GM23248 (cell line): Measurements from ENCODE around the gene OTULINL. TPM values are rescaled to one million over a fixed set of nuclear protein-coding genes. Genes with fewer than 3 reads are reported as not detected.
A peak's percentile ranks its signal among the peaks of the same experiment; 100 is the strongest.

ENCODE experiments used
- DNase-seq: peaks from one replicate; pipeline ENCODE4 v3.0.0-alpha.2; 2015
- H2AFZ ChIP-seq: fragments of 200-600 bp; sonication (generic); 2 replicates; pipeline ENCODE4 v1.6.1; 2016; ENCODE audit warnings: antibody characterized with exemption
- H3F3A ChIP-seq: fragments of 200-600 bp; sonication (generic); 2 replicates; pipeline ENCODE4 v1.6.1; 2016; ENCODE audit warnings: mild to moderate bottlenecking, antibody characterized with exemption, mixed run types; ENCODE audit not compliant: insufficient read depth
- H3K27ac ChIP-seq: fragments of 200-600 bp; sonication (generic); 2 replicates; pipeline ENCODE4 v1.5.1; 2016; ENCODE audit warnings: mild to moderate bottlenecking
- H3K27me3 ChIP-seq: fragments of 200-600 bp; sonication (generic); replicated peaks from 2 replicates; pipeline ENCODE4 v1.6.1; 2016; ENCODE audit warnings: mild to moderate bottlenecking; ENCODE audit not compliant: insufficient read depth
- H3K36me3 ChIP-seq: fragments of 200-600 bp; sonication (generic); 2 replicates; pipeline ENCODE4 v1.6.1; 2016; ENCODE audit warnings: low read depth, mild to moderate bottlenecking
- H3K4me1 ChIP-seq: fragments of 200-600 bp; sonication (generic); 2 replicates; pipeline ENCODE4 v1.6.1; 2016; ENCODE audit warnings: mild to moderate bottlenecking; ENCODE audit not compliant: insufficient read depth
- H3K4me2 ChIP-seq: fragments of 200-600 bp; sonication (generic); one replicate; pipeline ENCODE4 v1.6.1; 2016; ENCODE audit warnings: mild to moderate bottlenecking; ENCODE audit not compliant: unreplicated experiment
- H3K4me3 ChIP-seq: fragments of 200-600 bp; sonication (generic); 2 replicates; pipeline ENCODE4 v1.5.1; 2016; ENCODE audit warnings: mild to moderate bottlenecking
- H3K79me2 ChIP-seq: fragments of 200-600 bp; sonication (generic); 2 replicates; pipeline ENCODE4 v1.6.1; 2016; ENCODE audit warnings: mild to moderate bottlenecking; ENCODE audit not compliant: insufficient read depth
- H3K9ac ChIP-seq: fragments of 200-600 bp; sonication (generic); 2 replicates; pipeline ENCODE4 v1.6.1; 2016; ENCODE audit warnings: mild to moderate bottlenecking
- H3K9me2 ChIP-seq: fragments of 200-600 bp; sonication (generic); 2 replicates; pipeline ENCODE4 v1.6.1; 2016; ENCODE audit warnings: mixed run types, mild to moderate bottlenecking, moderate library complexity; ENCODE audit not compliant: insufficient read depth
- H3K9me3 ChIP-seq: fragments of 200-600 bp; sonication (generic); one replicate; pipeline ENCODE4 v1.6.1; 2017; ENCODE audit warnings: low read depth
- H4K20me1 ChIP-seq: fragments of 200-600 bp; sonication (generic); 2 replicates; pipeline ENCODE4 v1.6.0; 2016; ENCODE audit not compliant: insufficient read depth
- EZH2 ChIP-seq: fragments of 200-600 bp; sonication (generic); IDR thresholded peaks from 2 replicates; pipeline ENCODE4 v1.6.1; 2018; ENCODE audit warnings: antibody characterized with exemption, mild to moderate bottlenecking; ENCODE audit not compliant: insufficient read depth, poor library complexity, severe bottlenecking
- EZH2phosphoT487 ChIP-seq: fragments of 200-600 bp; sonication (generic); IDR thresholded peaks from 2 replicates; pipeline ENCODE4 v1.6.1; 2018; ENCODE audit warnings: antibody characterized with exemption, moderate library complexity, mild to moderate bottlenecking, low read depth; ENCODE audit not compliant: insufficient read depth
- WGBS, 2 experiments: methylation state at CpG; one replicate each; pipeline ENCODE4 v1.1.6; 2015 to 2017; ENCODE audit warnings: low lambda C conversion rate in 2 of 2, low coverage in 1 of 2; ENCODE audit errors: missing lambda C conversion rate in 2 of 2; 5-methylcytosine and 5-hydroxymethylcytosine counted together
- in situ Hi-C: fragments of 300-500 bp; cut with MboI; formaldehyde crosslinking; loops from 2 replicates; pipeline ENCODE4 v1.15.0; 2020
- polyA plus RNA-seq: library from polyadenylated mRNA; unstranded; fragments of >200 nt; fragmentation: Nextera tagmentation; extraction: Ambion mirVana; gene quantifications from 2 replicates; pipeline ENCODE4 v1.2.1, GENCODE V29; 2016
- total RNA-seq: library from RNA; depleted of rRNA; stranded (reverse); fragments of >200 nt; shearing (Covaris generic); gene quantifications from 2 replicates; pipeline ENCODE4 v1.2.3, GENCODE V29; 2014; rRNA removed

Gene OTULINL
- total and polyA plus RNA-seq, 2 experiments from 2014 or later: 0.23 to 1.3 TPM

GRCh38 chr5:14655146-14655741, 73.7 kb downstream of the OTULINL start:
- Histone ChIP-seq H3K79me2 (no peaks in the 10 kb centered on the region), H3K27me3 (no peaks in the 10 kb centered on the region), H3K9ac (no peak overlapping the region), H2AFZ (no peak overlapping the region), H3K27ac (no peak overlapping the region), H3K9me2 (no peaks in the 10 kb centered on the region), H4K20me1 (no peaks in the 10 kb centered on the region), H3K4me2 (no peak overlapping the region), H3F3A (peaks cover 8% of the 10 kb centered on the region), H3K4me1 (peaks cover 7% of the 10 kb centered on the region; the same call in 1 of the 2 replicates), H3K9me3 (no peaks in the 10 kb centered on the region), H3K4me3 (no peak overlapping the region), H3K36me3 (no peaks in the 10 kb centered on the region)
- WGBS, 2 experiments: 54 to 56% methylated on average over 4 of the region's 4 CpGs
- in situ Hi-C loops: no loop called here
- TF ChIP-seq EZH2 (no peak), EZH2phosphoT487 (no peak)
- no peak for DNase-seq

DNA sequence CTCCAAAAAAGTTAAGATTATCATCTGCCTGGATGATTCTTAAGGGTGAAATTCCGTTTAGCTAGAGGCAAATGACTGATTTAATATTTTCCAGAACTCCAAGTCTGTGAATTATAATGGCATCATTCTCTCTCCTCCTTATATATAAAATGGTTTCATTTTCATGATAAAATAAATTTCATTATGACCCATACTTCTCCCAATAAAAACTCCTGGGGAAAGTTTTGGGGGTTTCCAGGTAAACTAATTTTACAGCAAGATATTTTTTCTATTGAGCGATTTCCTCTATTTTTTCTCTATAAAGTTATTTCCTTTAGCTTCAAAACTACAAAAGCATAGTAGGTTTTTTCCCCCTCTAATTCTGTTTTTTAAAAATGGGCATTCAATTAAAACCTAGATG, 75.3 kb downstream of the OTULINL start:
- Histone ChIP-seq H3K4me3 (no peak overlapping the region), H3K36me3 (no peaks in the 10 kb centered on the region), H4K20me1 (no peaks in the 10 kb centered on the region), H3K9me2 (no peaks in the 10 kb centered on the region), H3K79me2 (no peaks in the 10 kb centered on the region), H3K4me2 (no peak overlapping the region), H3K9ac (no peak overlapping the region), H3K27me3 (no peaks in the 10 kb centered on the region), H3K9me3 (no peaks in the 10 kb centered on the region), H3K27ac (no peak overlapping the region), H2AFZ (no peak overlapping the region), H3F3A (peaks cover 22% of the 10 kb centered on the region), H3K4me1 (peaks cover 15% of the 10 kb centered on the region)
- in situ Hi-C loops: no loop called here
- WGBS, 2 experiments: 46 to 48% methylated on average over 2 of the region's 2 CpGs
- no peak for DNase-seq
- no peak for TF ChIP-seq EZH2phosphoT487
- no peak for TF ChIP-seq EZH2

GRCh38 chr5:14659821-14660607, 78.4 kb downstream of the OTULINL start:
- no peaks in the 10 kb centered on the region for H3K9me2 ChIP-seq
- no peaks in the 10 kb centered on the region for H3K9me3 ChIP-seq
- peaks cover 32% of the 10 kb centered on the region for H3F3A ChIP-seq
- H3K4me3 ChIP-seq: no peak overlapping the region
- peaks cover 18% of the 10 kb centered on the region for H3K79me2 ChIP-seq
- no peak for TF ChIP-seq EZH2phosphoT487
- TF ChIP-seq EZH2: no peak
- 61 to 76% methylated on average over 3 of the region's 3 CpGs for WGBS, 2 experiments
- H3K27me3 ChIP-seq: no peaks in the 10 kb centered on the region
- no peak overlapping the region for H2AFZ ChIP-seq
- H4K20me1 ChIP-seq: no peaks in the 10 kb centered on the region
- no peak overlapping the region for H3K9ac ChIP-seq
- no peaks in the 10 kb centered on the region for H3K36me3 ChIP-seq
- peaks cover 24% of the 10 kb centered on the region for H3K4me1 ChIP-seq
- peak overlapping the region; percentile 51 for H3K4me2 ChIP-seq
- peak; percentile 88 for DNase-seq
- in situ Hi-C loops: no loop called here
- H3K27ac ChIP-seq: peak overlapping the region; percentile 39

GRCh38 chr5:14660833-14661232, 79.2 kb downstream of the OTULINL start:
- no peaks in the 10 kb centered on the region for H3K9me2 ChIP-seq
- peaks cover 26% of the 10 kb centered on the region for H3K79me2 ChIP-seq
- peaks cover 32% of the 10 kb centered on the region for H3F3A ChIP-seq
- no peak overlapping the region for H3K4me2 ChIP-seq
- H3K9me3 ChIP-seq: no peaks in the 10 kb centered on the region
- no peak overlapping the region for H2AFZ ChIP-seq
- H3K27ac ChIP-seq: peak overlapping the region; percentile 39; the same call in 1 of the 2 replicates
- DNase-seq: no peak
- H3K4me1 ChIP-seq: peaks cover 27% of the 10 kb centered on the region
- TF ChIP-seq EZH2phosphoT487: no peak
- TF ChIP-seq EZH2: no peak
- no peaks in the 10 kb centered on the region for H3K36me3 ChIP-seq
- no peaks in the 10 kb centered on the region for H3K27me3 ChIP-seq
- in situ Hi-C loops: no loop called here
- WGBS, 2 experiments: 40 to 45% methylated on average over 2 of the region's 2 CpGs
- H3K9ac ChIP-seq: no peak overlapping the region
- H3K4me3 ChIP-seq: no peak overlapping the region
- no peaks in the 10 kb centered on the region; the same call in 1 of the 2 replicates for H4K20me1 ChIP-seq

Other genes with a start within 250 kb of the OTULINL start
- gene OTULIN, start 82.9 kb downstream of the OTULINL start, total RNA-seq: 24.4 and 36.8 TPM in 2 replicates
- gene OTULIN, start 82.9 kb downstream of the OTULINL start, polyA plus RNA-seq: 12.8 and 13.7 TPM in 2 replicates